SK-MEL-5 (cell line): ENCODE results near the gene UTP4. TPM values are rescaled to one million over a fixed set of nuclear protein-coding genes. Genes with fewer than 3 reads are reported as not detected.

Source experiments
- DNase-seq: peaks from one replicate; pipeline ENCODE4 v3.0.0-alpha.2; 2016; ENCODE audit warnings: low read depth, low spot score
- in situ Hi-C: cut with HindIII; loops from 2 replicates; pipeline ENCODE4 v1.10.0; 2016; ENCODE audit warnings: low sequenced_read_pairs, high pct_unique_total_duplicates, low pct_unique_long_range_greater_than_20kb
- total RNA-seq: library from RNA; depleted of rRNA; stranded (reverse); fragments of >200 nt; shearing (Covaris generic); gene quantifications from 2 replicates; pipeline ENCODE4 v1.2.3, GENCODE V29; 2014

The UTP4 gene
- total RNA-seq, 1 experiment from 2014 or later = 24.7 TPM

- no peak for DNase-seq
- in situ Hi-C loops = no loop called here
These were observed 24.2 kb upstream of the UTP4 start for GRCh38 chr16:69108064-69108904.

- in situ Hi-C loops = no loop called here
- no peak for DNase-seq
These were observed 23.6 kb upstream of the UTP4 start for GRCh38 chr16:69108905-69109252.

- in situ Hi-C loops = no loop called here
- DNase-seq = no peak
These were observed 22.8 kb upstream of the UTP4 start for GRCh38 chr16:69109486-69110270.

GRCh38 chr16:69110406-69110805 is 22.0 kb upstream of the UTP4 start:
- in situ Hi-C loops = no loop called here
- no peak for DNase-seq

- in situ Hi-C loops = no loop called here
- DNase-seq = no peak
These were observed 21.1 kb upstream of the UTP4 start for GRCh38 chr16:69111216-69111875.

GRCh38 chr16:69111876-69112230 is 20.6 kb upstream of the UTP4 start:
- in situ Hi-C loops = no loop called here
- DNase-seq = no peak

- in situ Hi-C loops = no loop called here
- DNase-seq = peak; percentile 63
These were observed 19.9 kb upstream of the UTP4 start for GRCh38 chr16:69112285-69113129.

GRCh38 chr16:69113216-69113615 is 19.2 kb upstream of the UTP4 start:
- DNase-seq = no peak
- in situ Hi-C loops = no loop called here

- in situ Hi-C loops = no loop called here
- DNase-seq = no peak
These were observed 18.0 kb upstream of the UTP4 start for GRCh38 chr16:69114346-69114975.

GRCh38 chr16:69114976-69115355 is 17.5 kb upstream of the UTP4 start:
- in situ Hi-C loops = no loop called here
- no peak for DNase-seq

- DNase-seq = no peak
- in situ Hi-C loops = no loop called here
These were observed 17.1 kb upstream of the UTP4 start for GRCh38 chr16:69115361-69115760.

- DNase-seq = no peak
- in situ Hi-C loops = no loop called here
These were observed 16.6 kb upstream of the UTP4 start for GRCh38 chr16:69115837-69116236.

GRCh38 chr16:69116256-69116875 is 16.1 kb upstream of the UTP4 start:
- in situ Hi-C loops = no loop called here
- DNase-seq = no peak

GRCh38 chr16:69116906-69117305 is 15.5 kb upstream of the UTP4 start:
- in situ Hi-C loops = no loop called here

GRCh38 chr16:69118468-69118867 is 14.0 kb upstream of the UTP4 start:
- in situ Hi-C loops = no loop called here
- DNase-seq = no peak

More at GRCh38 chr16:69116906-69117305, 15.5 kb upstream of the UTP4 start:
- DNase-seq = no peak

GRCh38 chr16:69118994-69119393 is 13.5 kb upstream of the UTP4 start:
- in situ Hi-C loops = no loop called here

GRCh38 chr16:69119536-69119935 is 12.9 kb upstream of the UTP4 start:
- in situ Hi-C loops = no loop called here
- DNase-seq = no peak

More at GRCh38 chr16:69118994-69119393, 13.5 kb upstream of the UTP4 start:
- DNase-seq = no peak
